Activated T-helper 1 cell treated with anti-CD3 and anti-CD28 coated beads, Interleukin-12 subunit alpha, Interleukin-12 subunit beta, Interleukin-2, Interleukin-4 antibody, amounts not matched to agents 30 ng/mL and 10 ng/mL and 1 ng/mL, durations not matched to agents 14 hours and 24 hours and 36 hours (primary cell): ENCODE results near the gene RMDN2. TPM values are rescaled to one million over a fixed set of nuclear protein-coding genes. Genes with fewer than 3 reads are reported as not detected.
"Not testable (repeated sequence)": the region's sequence is repeated elsewhere in the genome, so short reads cannot be mapped to it uniquely, and the experiment has no call there.

Experiments used
- DNase-seq: peaks from one replicate; pipeline ENCODE4 v3.0.0; 2021; ENCODE audit warnings: low spot score
- H3K27ac Mint-ChIP-seq: one replicate; pipeline ENCODE4 v1.8.0; 2021; ENCODE audit warnings: mild to moderate bottlenecking, mixed read lengths
- H3K27me3 Mint-ChIP-seq: one replicate; pipeline ENCODE4 v1.8.0; 2022; ENCODE audit warnings: mild to moderate bottlenecking, moderate library complexity, mixed read lengths; ENCODE audit not compliant: insufficient read depth
- H3K36me3 Mint-ChIP-seq: one replicate; pipeline ENCODE4 v1.8.0; 2021; ENCODE audit warnings: low read depth, mixed read lengths
- H3K4me1 Mint-ChIP-seq: one replicate; pipeline ENCODE4 v1.8.0; 2021; ENCODE audit warnings: low read depth, mixed read lengths
- H3K4me3 Mint-ChIP-seq: one replicate; pipeline ENCODE4 v1.8.0; 2021; ENCODE audit warnings: mild to moderate bottlenecking, moderate library complexity, mixed read lengths
- H3K9me3 Mint-ChIP-seq: one replicate; pipeline ENCODE4 v1.8.0; 2021; ENCODE audit warnings: mixed read lengths
- intact Hi-C: fragments of 100-400 bp; cut with micrococcal nuclease; formaldehyde crosslinking; loops from one replicate; pipeline ENCODE4 v1.15.1; 2024
- total RNA-seq: library from RNA; stranded (reverse); gene quantifications from 2 replicates; pipeline ENCODE4 v1.2.3, GENCODE V29; 2022

The RMDN2 gene
- total RNA-seq, 1 donor from 2014 or later = 2.2 TPM

- H3K27ac Mint-ChIP-seq = no peak overlapping the region
- DNase-seq = no peak
- H3K4me1 Mint-ChIP-seq = peaks cover 9% of the 10 kb centered on the region
- H3K36me3 Mint-ChIP-seq = no peaks in the 10 kb centered on the region
- intact Hi-C loops = loop anchor here (10.0 kb wide), 1 partner anchor 153 kb away; the partner anchor contains the start of gene CYP1B1
- H3K9me3 Mint-ChIP-seq = no peaks in the 10 kb centered on the region
- peaks cover 30% of the 10 kb centered on the region for H3K27me3 Mint-ChIP-seq
- no peak overlapping the region for H3K4me3 Mint-ChIP-seq
These were observed 3.3 kb upstream of the RMDN2 start for GRCh38 chr2:37921781-37922180.

- Mint-ChIP-seq H3K4me3 (peak overlapping the region; percentile 88), H3K9me3 (no peaks in the 10 kb centered on the region), H3K27me3 (peaks cover 43% of the 10 kb centered on the region), H3K27ac (no peak overlapping the region), H3K4me1 (peaks cover 9% of the 10 kb centered on the region), H3K36me3 (no peaks in the 10 kb centered on the region)
- intact Hi-C loops = loop anchor here (10.0 kb wide), 1 partner anchor 151 kb away; the partner anchor contains the start of gene CYP1B1
- no peak for DNase-seq
These were observed 1.6 kb upstream of the RMDN2 start for GRCh38 chr2:37923308-37924055.

- Mint-ChIP-seq H3K9me3 (no peaks in the 10 kb centered on the region), H3K4me1 (peaks cover 9% of the 10 kb centered on the region), H3K27ac (no peak overlapping the region), H3K36me3 (no peaks in the 10 kb centered on the region), H3K4me3 (no peak overlapping the region), H3K27me3 (peaks cover 38% of the 10 kb centered on the region)
- intact Hi-C loops = loop anchor here (10.0 kb wide), 1 partner anchor 148 kb away; the partner anchor contains the start of gene CYP1B1
- no peak for DNase-seq
These were observed 1.5 kb downstream of the RMDN2 start for GRCh38 chr2:37926635-37927034.

GRCh38 chr2:37928377-37928776 lies 3.3 kb downstream of the RMDN2 start:
- no peaks in the 10 kb centered on the region for H3K36me3 Mint-ChIP-seq

GRCh38 chr2:37930392-37930791 lies 5.3 kb downstream of the RMDN2 start:
- H3K27ac Mint-ChIP-seq, DNase-seq, H3K4me3 Mint-ChIP-seq, H3K9me3 Mint-ChIP-seq, intact Hi-C loops, H3K4me1 Mint-ChIP-seq, H3K36me3 Mint-ChIP-seq: not testable (repeated sequence)
- H3K27me3 Mint-ChIP-seq = peaks cover 17% of the 10 kb centered on the region

More at GRCh38 chr2:37928377-37928776, 3.3 kb downstream of the RMDN2 start:
- DNase-seq = no peak
- H3K27me3 Mint-ChIP-seq = peaks cover 24% of the 10 kb centered on the region
- no peaks in the 10 kb centered on the region for H3K9me3 Mint-ChIP-seq
- no peak overlapping the region for H3K27ac Mint-ChIP-seq
- H3K4me3 Mint-ChIP-seq = no peak overlapping the region
- H3K4me1 Mint-ChIP-seq = peaks cover 9% of the 10 kb centered on the region
- intact Hi-C loops = loop anchor here (10.0 kb wide), 1 partner anchor 146 kb away; the partner anchor contains the start of gene CYP1B1

- DNase-seq, intact Hi-C loops, H3K9me3 Mint-ChIP-seq, H3K27ac Mint-ChIP-seq, H3K36me3 Mint-ChIP-seq, H3K4me3 Mint-ChIP-seq: not testable (repeated sequence)
- H3K4me1 Mint-ChIP-seq = peaks cover 18% of the 10 kb centered on the region
- peaks cover 22% of the 10 kb centered on the region for H3K27me3 Mint-ChIP-seq
These were observed 7.8 kb downstream of the RMDN2 start for GRCh38 chr2:37932873-37933272.

GRCh38 chr2:37934591-37935513 lies 9.8 kb downstream of the RMDN2 start:
- peaks cover 17% of the 10 kb centered on the region for H3K9me3 Mint-ChIP-seq
- no peak overlapping the region for H3K4me3 Mint-ChIP-seq
- intact Hi-C loops = no loop called here
- peaks cover 2% of the 10 kb centered on the region for H3K36me3 Mint-ChIP-seq
- H3K4me1 Mint-ChIP-seq = peaks cover 18% of the 10 kb centered on the region
- H3K27ac Mint-ChIP-seq = no peak overlapping the region
- peaks cover 14% of the 10 kb centered on the region for H3K27me3 Mint-ChIP-seq
- no peak for DNase-seq

GRCh38 chr2:37937568-37937967 lies 12.5 kb downstream of the RMDN2 start:
- peaks cover 26% of the 10 kb centered on the region for H3K9me3 Mint-ChIP-seq
- DNase-seq, H3K36me3 Mint-ChIP-seq, H3K4me3 Mint-ChIP-seq, H3K27ac Mint-ChIP-seq, intact Hi-C loops: not testable (repeated sequence)
- peaks cover 16% of the 10 kb centered on the region for H3K27me3 Mint-ChIP-seq
- peaks cover 18% of the 10 kb centered on the region for H3K4me1 Mint-ChIP-seq

GRCh38 chr2:37941267-37941666 lies 16.2 kb downstream of the RMDN2 start:
- peaks cover 26% of the 10 kb centered on the region for H3K9me3 Mint-ChIP-seq
- H3K4me1 Mint-ChIP-seq = not testable (repeated sequence)

GRCh38 chr2:37944268-37944667 lies 19.2 kb downstream of the RMDN2 start:
- Mint-ChIP-seq H3K27me3 (peaks cover 5% of the 10 kb centered on the region), H3K4me3 (no peak overlapping the region), H3K9me3 (peaks cover 15% of the 10 kb centered on the region), H3K36me3 (no peaks in the 10 kb centered on the region), H3K4me1 (no peaks in the 10 kb centered on the region), H3K27ac (no peak overlapping the region)
- intact Hi-C loops = no loop called here
- no peak for DNase-seq

More at GRCh38 chr2:37941267-37941666, 16.2 kb downstream of the RMDN2 start:
- H3K27me3 Mint-ChIP-seq = peaks cover 16% of the 10 kb centered on the region
- H3K4me3 Mint-ChIP-seq, DNase-seq, H3K36me3 Mint-ChIP-seq, H3K27ac Mint-ChIP-seq, intact Hi-C loops: not testable (repeated sequence)

- Mint-ChIP-seq H3K27me3 (peaks cover 5% of the 10 kb centered on the region), H3K4me1 (no peaks in the 10 kb centered on the region), H3K36me3 (no peaks in the 10 kb centered on the region), H3K27ac (no peak overlapping the region), H3K9me3 (no peaks in the 10 kb centered on the region), H3K4me3 (no peak overlapping the region)
- no peak for DNase-seq
- intact Hi-C loops = no loop called here
These were observed 22.2 kb downstream of the RMDN2 start for GRCh38 chr2:37947306-37947705.

GRCh38 chr2:37962018-37962739 lies 37.1 kb downstream of the RMDN2 start:
- peaks cover 24% of the 10 kb centered on the region for H3K9me3 Mint-ChIP-seq
- intact Hi-C loops, H3K4me3 Mint-ChIP-seq: not testable (repeated sequence)

More at GRCh38 chr2:37962018-37962739, 37.1 kb downstream of the RMDN2 start:
- not testable (repeated sequence) for H3K36me3 Mint-ChIP-seq, H3K4me1 Mint-ChIP-seq, DNase-seq, H3K27ac Mint-ChIP-seq, H3K27me3 Mint-ChIP-seq
